AG10803 (cell line): Measurements from ENCODE around the gene PROK1.
"Not testable (repeated sequence)": the region's sequence is repeated elsewhere in the genome, so short reads cannot be mapped to it uniquely, and the experiment has no call there.

Experiments used
- DNase-seq: peaks from one replicate; pipeline ENCODE4 v3.0.0; 2010; ENCODE audit warnings: low read depth
- H3K4me3 ChIP-seq: 2 replicates; pipeline ENCODE4 v1.5.1; 2011; ENCODE audit warnings: mild to moderate bottlenecking, low read length, control low read depth
- CTCF ChIP-seq: conservative IDR thresholded peaks from 2 replicates; pipeline ENCODE4 v1.5.1; 2011; ENCODE audit warnings: mild to moderate bottlenecking, low read length, control low read depth, inconsistent platforms

The PROK1 gene

GRCh38 chr1:110434946-110435345, 16.0 kb upstream of the PROK1 start:
- DNase-seq: no peak
- no peak for TF ChIP-seq CTCF
- H3K4me3 ChIP-seq: no peak overlapping the region

GRCh38 chr1:110436635-110437034, 14.3 kb upstream of the PROK1 start:
- no peak overlapping the region for H3K4me3 ChIP-seq
- peak; percentile 15 for DNase-seq
- no peak for TF ChIP-seq CTCF

DNA sequence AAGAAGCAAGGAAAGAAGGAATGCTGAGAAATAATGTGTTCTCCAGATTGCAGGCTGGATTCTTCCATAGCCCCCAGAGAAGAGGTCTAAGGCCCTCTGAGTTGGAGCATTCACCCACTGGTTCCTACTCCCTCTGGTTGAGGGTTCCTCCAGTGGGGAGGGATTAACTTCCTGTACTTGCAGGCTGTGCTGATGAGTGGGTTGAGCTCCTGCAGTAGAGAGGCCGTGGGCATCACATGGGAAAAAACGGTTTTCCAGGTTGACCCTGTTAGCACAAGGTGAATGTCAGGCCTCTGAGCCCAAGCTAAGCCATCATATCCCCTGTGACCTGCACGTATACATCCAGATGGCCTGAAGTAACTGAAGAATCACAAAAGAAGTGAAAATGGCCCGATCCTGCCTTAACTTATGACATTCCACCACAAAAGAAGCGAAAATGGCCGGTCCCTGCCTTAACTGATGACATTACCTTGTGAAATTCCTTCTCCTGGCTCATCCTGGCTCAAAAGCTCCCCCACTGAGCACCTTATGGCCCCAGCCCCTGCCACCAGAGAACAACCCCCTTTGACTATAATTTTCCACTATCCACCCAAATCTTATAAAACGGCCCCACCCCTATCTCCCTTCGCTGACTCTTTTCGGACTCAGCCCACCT, 13.2 kb upstream of the PROK1 start:
- DNase-seq, H3K4me3 ChIP-seq: not testable (repeated sequence)

DNA sequence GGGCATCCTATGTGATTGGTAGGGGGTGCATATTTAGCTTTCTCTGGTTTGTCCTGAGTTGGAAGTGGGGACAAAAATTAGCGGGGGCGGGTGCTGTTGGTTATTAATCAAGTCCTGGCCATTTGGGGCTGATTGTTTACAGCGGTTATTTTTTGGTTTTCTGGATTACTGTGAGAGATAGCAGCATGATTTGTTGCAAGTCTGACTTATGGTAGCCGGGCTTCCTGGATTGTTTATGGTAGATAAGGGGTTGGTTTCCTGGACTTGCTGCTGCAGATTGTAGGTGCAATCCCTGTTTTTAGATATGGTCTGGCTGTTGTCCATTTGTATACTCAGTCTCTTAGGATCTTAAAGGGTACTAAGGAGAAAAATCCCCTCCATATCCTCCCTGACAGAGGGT, 12.1 kb upstream of the PROK1 start:
- no peak for DNase-seq
- H3K4me3 ChIP-seq: no peak overlapping the region
- no peak for TF ChIP-seq CTCF

- H3K4me3 ChIP-seq, DNase-seq: not testable (repeated sequence)
Measured at GRCh38 chr1:110439873-110440272, 11.1 kb upstream of the PROK1 start.

DNA sequence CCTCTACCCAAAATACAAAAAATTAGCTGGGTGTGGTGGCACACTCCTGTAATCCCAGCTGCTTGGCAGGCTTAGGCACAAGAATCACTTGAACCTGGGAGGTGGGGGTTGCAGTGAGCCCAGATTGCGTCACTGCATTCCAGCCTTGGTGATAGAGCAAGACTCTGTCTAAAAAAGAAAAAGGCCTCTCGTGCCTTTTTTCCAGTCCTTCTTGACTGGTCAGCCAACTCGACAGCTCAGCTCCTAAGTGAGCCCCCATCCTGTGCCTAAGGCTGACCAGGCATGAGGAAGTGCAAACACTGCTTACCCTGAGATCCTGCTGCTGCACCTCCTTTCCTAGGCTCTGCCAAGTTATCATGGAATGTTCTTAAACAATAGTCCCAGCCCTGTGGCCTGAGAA, 10.1 kb upstream of the PROK1 start:
- peak; percentile 71 for DNase-seq

DNA sequence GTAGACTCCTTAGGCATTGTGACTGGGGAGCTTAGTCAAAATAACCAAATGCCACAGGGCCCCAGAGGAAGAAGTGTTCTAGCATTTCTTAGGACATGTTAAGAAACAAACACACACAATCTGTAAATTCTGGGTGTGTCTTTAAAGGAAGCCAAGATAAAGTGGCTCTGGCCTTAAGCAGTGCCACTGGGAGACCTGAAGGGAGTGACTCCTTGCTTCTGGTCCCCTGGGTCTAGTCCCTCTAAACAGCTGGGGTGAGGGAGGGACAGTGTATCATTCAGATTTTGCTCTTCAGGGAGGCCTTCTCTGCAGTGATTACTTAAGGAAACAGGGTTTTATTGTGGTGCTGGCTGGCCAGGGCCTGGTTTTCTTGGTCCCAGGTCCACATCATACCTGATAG, 9.1 kb upstream of the PROK1 start:
- no peak overlapping the region for H3K4me3 ChIP-seq
- TF ChIP-seq CTCF: no peak
- DNase-seq: no peak

More for the DNA sequence above, 10.1 kb upstream of the PROK1 start:
- TF ChIP-seq CTCF: no peak
- no peak overlapping the region for H3K4me3 ChIP-seq

- no peak for TF ChIP-seq CTCF
- DNase-seq: peak; percentile 28
- no peak overlapping the region for H3K4me3 ChIP-seq
Measured at GRCh38 chr1:110443451-110443850, 7.5 kb upstream of the PROK1 start.
